Mononuclear cell (primary cell): Measurements from ENCODE around the gene PMP22. TPM values are rescaled to one million over a fixed set of nuclear protein-coding genes. Genes with fewer than 3 reads are reported as not detected.

ENCODE experiments used
- H3K27me3 ChIP-seq: 2 replicates; pipeline ENCODE4 v1.6.0; 2011; ENCODE audit warnings: low read length, control low read depth; ENCODE audit not compliant: insufficient read depth
- H3K4me1 ChIP-seq: 2 replicates; pipeline ENCODE4 v1.5.1; 2011; ENCODE audit warnings: mild to moderate bottlenecking, low read length, control low read depth; ENCODE audit not compliant: insufficient read depth
- H3K4me3 ChIP-seq: 2 replicates; pipeline ENCODE4 v1.5.1; 2011; ENCODE audit warnings: mild to moderate bottlenecking, low read length, moderate library complexity
- H3K9me3 ChIP-seq: 2 replicates; pipeline ENCODE4 v1.5.1; 2011; ENCODE audit warnings: low read depth, mild to moderate bottlenecking, control low read depth, low read length
- total RNA-seq: library from RNA; depleted of rRNA; stranded (reverse); fragments of >200 nt; gene quantifications from one replicate; pipeline ENCODE4 v1.2.3, GENCODE V29; 2012

The PMP22 gene
- total RNA-seq, 1 donor: 2.0 TPM

GRCh38 chr17:15266325-15267125, 1.4 kb upstream of the PMP22 start:
- H3K9me3 ChIP-seq: no peaks in the 10 kb centered on the region
- H3K27me3 ChIP-seq: peaks cover 38% of the 10 kb centered on the region
- H3K4me1 ChIP-seq: peaks cover 18% of the 10 kb centered on the region
- H3K4me3 ChIP-seq: no peak overlapping the region

- H3K9me3 ChIP-seq: no peaks in the 10 kb centered on the region
- peaks cover 54% of the 10 kb centered on the region for H3K27me3 ChIP-seq
Observed at GRCh38 chr17:15264542-15264941, 584 bp downstream of the PMP22 start.

GRCh38 chr17:15263680-15264079, 1.4 kb downstream of the PMP22 start:
- H3K27me3 ChIP-seq: peaks cover 57% of the 10 kb centered on the region
- no peak overlapping the region for H3K4me3 ChIP-seq
- no peaks in the 10 kb centered on the region for H3K9me3 ChIP-seq
- H3K4me1 ChIP-seq: peaks cover 31% of the 10 kb centered on the region

More at GRCh38 chr17:15264542-15264941, 584 bp downstream of the PMP22 start:
- Histone ChIP-seq H3K4me3 (no peak overlapping the region), H3K4me1 (peaks cover 31% of the 10 kb centered on the region)

GRCh38 chr17:15263206-15263579, 1.9 kb downstream of the PMP22 start:
- Histone ChIP-seq H3K4me3 (no peak overlapping the region), H3K9me3 (no peaks in the 10 kb centered on the region), H3K27me3 (peaks cover 57% of the 10 kb centered on the region), H3K4me1 (peaks cover 31% of the 10 kb centered on the region)

GRCh38 chr17:15262291-15263205, 2.6 kb downstream of the PMP22 start:
- peaks cover 31% of the 10 kb centered on the region for H3K4me1 ChIP-seq
- H3K4me3 ChIP-seq: no peak overlapping the region
- no peaks in the 10 kb centered on the region for H3K9me3 ChIP-seq
- H3K27me3 ChIP-seq: peaks cover 57% of the 10 kb centered on the region

- Histone ChIP-seq H3K4me1 (peaks cover 31% of the 10 kb centered on the region), H3K9me3 (no peaks in the 10 kb centered on the region), H3K4me3 (no peak overlapping the region), H3K27me3 (peaks cover 57% of the 10 kb centered on the region)
Observed at GRCh38 chr17:15261802-15262290, 3.3 kb downstream of the PMP22 start.

- Histone ChIP-seq H3K27me3 (peaks cover 57% of the 10 kb centered on the region), H3K4me3 (no peak overlapping the region), H3K9me3 (no peaks in the 10 kb centered on the region), H3K4me1 (peaks cover 31% of the 10 kb centered on the region)
Observed at GRCh38 chr17:15261258-15261801, 3.8 kb downstream of the PMP22 start.

- Histone ChIP-seq H3K27me3 (peaks cover 56% of the 10 kb centered on the region), H3K4me1 (peaks cover 31% of the 10 kb centered on the region), H3K9me3 (no peaks in the 10 kb centered on the region), H3K4me3 (peak overlapping the region; percentile 25)
Observed at GRCh38 chr17:15260376-15261257, 4.5 kb downstream of the PMP22 start.

GRCh38 chr17:15257796-15258512, 7.2 kb downstream of the PMP22 start:
- Histone ChIP-seq H3K4me1 (peaks cover 27% of the 10 kb centered on the region), H3K9me3 (no peaks in the 10 kb centered on the region), H3K4me3 (no peak overlapping the region), H3K27me3 (peaks cover 33% of the 10 kb centered on the region)

- H3K9me3 ChIP-seq: no peaks in the 10 kb centered on the region
- peaks cover 26% of the 10 kb centered on the region for H3K27me3 ChIP-seq
- H3K4me1 ChIP-seq: peaks cover 22% of the 10 kb centered on the region
- no peak overlapping the region for H3K4me3 ChIP-seq
Observed at GRCh38 chr17:15257258-15257788, 7.8 kb downstream of the PMP22 start.

- H3K27me3 ChIP-seq: peaks cover 20% of the 10 kb centered on the region
- H3K4me3 ChIP-seq: no peak overlapping the region
- H3K9me3 ChIP-seq: no peaks in the 10 kb centered on the region
- peaks cover 15% of the 10 kb centered on the region for H3K4me1 ChIP-seq
Observed at GRCh38 chr17:15256689-15257088, 8.4 kb downstream of the PMP22 start.

- Histone ChIP-seq H3K9me3 (no peaks in the 10 kb centered on the region), H3K4me3 (no peak overlapping the region), H3K27me3 (peaks cover 12% of the 10 kb centered on the region), H3K4me1 (peaks cover 7% of the 10 kb centered on the region)
Observed at GRCh38 chr17:15255713-15256454, 9.2 kb downstream of the PMP22 start.
